Measurements from ENCODE around the gene NWD2.
"Not testable (repeated sequence)": the region's sequence is repeated elsewhere in the genome, so short reads cannot be mapped to it uniquely, and the experiment has no call there.

DNA sequence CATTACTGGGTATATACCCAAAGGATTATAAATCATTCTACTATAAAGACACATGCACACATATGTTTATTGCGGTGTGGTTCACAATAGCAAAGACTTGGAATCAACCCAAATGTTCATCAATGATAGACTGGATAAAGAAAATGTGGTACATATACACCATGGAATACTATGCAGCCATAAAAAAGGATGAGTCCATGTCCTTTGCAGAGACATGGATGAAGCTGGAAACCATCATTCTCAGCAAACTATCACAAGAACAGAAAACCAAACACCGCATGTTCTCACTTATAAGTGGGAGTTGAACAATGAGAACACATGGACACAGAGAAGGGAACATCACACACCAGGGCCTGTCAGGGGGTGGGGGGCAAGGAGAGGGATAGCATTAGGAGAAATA lies 169.1 kb downstream of the NWD2 start:
- TF ChIP-seq, protein P1, sequence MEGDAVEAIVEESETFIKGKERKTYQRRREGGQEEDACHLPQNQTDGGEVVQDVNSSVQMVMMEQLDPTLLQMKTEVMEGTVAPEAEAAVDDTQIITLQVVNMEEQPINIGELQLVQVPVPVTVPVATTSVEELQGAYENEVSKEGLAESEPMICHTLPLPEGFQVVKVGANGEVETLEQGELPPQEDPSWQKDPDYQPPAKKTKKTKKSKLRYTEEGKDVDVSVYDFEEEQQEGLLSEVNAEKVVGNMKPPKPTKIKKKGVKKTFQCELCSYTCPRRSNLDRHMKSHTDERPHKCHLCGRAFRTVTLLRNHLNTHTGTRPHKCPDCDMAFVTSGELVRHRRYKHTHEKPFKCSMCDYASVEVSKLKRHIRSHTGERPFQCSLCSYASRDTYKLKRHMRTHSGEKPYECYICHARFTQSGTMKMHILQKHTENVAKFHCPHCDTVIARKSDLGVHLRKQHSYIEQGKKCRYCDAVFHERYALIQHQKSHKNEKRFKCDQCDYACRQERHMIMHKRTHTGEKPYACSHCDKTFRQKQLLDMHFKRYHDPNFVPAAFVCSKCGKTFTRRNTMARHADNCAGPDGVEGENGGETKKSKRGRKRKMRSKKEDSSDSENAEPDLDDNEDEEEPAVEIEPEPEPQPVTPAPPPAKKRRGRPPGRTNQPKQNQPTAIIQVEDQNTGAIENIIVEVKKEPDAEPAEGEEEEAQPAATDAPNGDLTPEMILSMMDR (IDR thresholded peaks at IDR 0.05): not testable (repeated sequence)
- not testable (repeated sequence) for TF ChIP-seq POLR2AphosphoS5, POLR2A (IDR thresholded peaks at IDR 0.05)
